ENCODE data around the gene DENND4C. TPM values are rescaled to one million over a fixed set of nuclear protein-coding genes. Genes with fewer than 3 reads are reported as not detected.
"Not testable (repeated sequence)": the region's sequence is repeated elsewhere in the genome, so short reads cannot be mapped to it uniquely, and the experiment has no call there.

DENND4C gene
- total RNA-seq, 1 donor from 2014 or later = 53.7 TPM

GRCh38 chr9:19408693-19409400 lies 178.4 kb downstream of the DENND4C start, which contains the start of gene ACER2:
Gene ACER2, plus strand, starts transcription at chr9:19409009. Its CDS starts 76 bp downstream, at chr9:19409085.
- no peak for DNase-seq (ENCODE audit: extremely low read depth, low read depth, low spot score)

DNA sequence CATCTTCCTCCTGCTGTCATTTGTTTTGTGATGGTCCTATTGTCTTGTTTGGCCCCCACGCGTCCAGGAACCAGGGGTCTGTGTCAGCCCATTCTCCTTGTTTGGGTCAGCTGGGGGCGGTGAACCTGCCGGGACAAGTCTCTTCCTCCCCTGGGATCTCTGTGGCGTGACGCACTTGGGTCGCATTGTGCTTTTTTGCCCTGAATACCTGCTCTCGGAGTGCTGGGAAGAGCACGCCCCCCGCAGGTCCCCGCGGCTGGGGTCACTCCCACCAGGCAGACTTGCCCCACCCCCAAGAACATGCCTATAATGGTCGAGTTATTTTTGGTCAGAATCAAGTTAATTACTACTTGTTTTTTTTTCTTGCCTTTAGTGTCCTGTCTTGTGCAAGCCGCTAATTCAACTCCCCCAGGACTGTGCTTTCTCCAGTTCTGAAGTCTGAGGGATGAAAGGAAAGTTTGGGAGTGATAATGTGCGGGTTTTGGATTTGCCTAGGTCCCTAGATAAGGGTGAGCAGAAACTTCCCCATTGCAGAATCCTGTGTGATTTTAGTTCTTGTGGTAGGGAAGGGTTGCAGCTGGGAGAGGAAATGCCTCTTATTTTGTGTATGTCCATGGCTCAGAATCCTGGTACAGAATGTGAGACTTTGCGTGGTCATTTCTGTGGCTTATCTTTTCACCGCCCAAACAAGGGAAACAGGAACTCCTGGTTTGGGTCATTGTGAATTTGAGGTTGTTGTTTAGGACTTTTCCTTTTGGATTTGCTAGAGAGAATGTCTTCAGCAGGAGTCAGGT lies 179.1 kb downstream of the DENND4C start:
- no peak for DNase-seq (ENCODE audit: extremely low read depth, low read depth, low spot score)

DNA sequence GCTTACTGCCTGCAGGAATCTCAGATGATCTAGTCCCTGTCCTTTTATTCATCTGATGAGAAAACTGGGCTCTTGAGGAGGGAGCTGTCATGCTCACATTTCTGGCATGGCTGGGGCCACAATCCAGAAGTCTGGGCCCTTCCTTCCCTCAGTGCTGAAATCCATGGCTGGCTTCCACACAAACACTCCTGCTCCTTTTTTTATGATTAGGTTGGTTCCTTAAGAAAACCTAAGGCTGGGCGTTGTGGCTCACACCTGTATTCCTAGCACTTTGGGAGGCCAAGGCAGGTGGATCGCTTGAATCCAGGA lies 179.7 kb downstream of the DENND4C start:
- no peak for DNase-seq (ENCODE audit: extremely low read depth, low read depth, low spot score)

DNA sequence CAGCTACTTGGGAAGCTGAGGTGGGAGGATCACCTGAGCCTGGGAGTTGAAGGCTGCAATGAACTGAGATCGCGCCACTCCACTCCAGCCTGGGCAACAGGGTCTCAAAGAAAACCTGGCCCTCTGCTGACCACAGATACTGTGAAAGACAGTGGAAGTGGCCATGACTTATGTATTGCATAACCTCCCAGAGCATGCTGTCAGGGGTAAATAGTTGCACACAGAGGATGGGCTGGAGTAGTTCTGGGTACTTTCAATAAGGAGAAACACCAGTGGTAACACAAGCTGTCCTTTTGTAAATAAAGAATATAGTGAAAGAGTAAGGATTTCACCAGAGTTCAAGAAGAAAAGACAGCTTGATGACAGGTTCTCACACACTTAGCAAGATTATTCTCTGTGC lies 180.1 kb downstream of the DENND4C start:
- no peak for DNase-seq (ENCODE audit: extremely low read depth, low read depth, low spot score)

GRCh38 chr9:19411316-19411715 lies 180.8 kb downstream of the DENND4C start:
- DNase-seq (ENCODE audit: extremely low read depth, low read depth, low spot score) = no peak

- not testable (repeated sequence) for DNase-seq (ENCODE audit: extremely low read depth, low read depth, low spot score)
Observed at GRCh38 chr9:19413456-19413855, 183.0 kb downstream of the DENND4C start.

DNA sequence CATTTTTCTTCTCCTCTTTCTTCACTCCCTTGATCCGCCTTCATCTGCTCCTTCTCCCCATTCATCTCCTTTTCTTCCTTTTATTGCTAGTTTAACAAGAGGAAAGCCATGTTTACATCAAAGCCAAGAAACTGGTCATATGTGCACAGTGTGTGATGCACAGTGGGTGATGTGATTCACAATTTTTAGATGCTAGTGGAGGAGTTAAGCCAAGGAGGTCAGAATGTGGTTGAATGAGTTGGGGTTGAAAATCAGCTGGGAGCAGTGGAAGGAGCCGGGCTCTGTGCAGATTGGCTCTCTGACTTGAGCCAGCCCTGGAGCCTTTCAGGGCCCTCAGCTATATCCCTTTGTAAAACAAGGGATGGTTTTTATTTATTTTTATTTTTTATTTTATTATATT lies 185.7 kb downstream of the DENND4C start:
- DNase-seq (ENCODE audit: extremely low read depth, low read depth, low spot score) = no peak

DNA sequence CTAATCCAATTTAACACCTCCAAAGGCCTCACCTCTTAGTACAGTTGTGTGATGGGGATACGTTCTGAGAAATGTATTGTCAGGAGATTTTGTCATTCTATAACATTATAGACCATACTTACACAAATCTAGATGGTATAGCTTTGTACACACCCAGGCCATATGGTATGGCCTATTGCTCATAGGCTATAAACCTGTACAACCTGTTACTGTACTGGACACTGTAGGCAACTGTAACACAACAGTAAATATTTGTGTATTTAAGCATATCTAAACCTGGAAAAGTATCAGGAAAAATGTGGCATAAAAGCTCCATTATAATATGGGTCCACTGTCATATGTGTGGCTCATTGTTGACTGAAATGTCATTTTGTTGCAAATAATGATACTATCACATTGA lies 190.4 kb downstream of the DENND4C start:
- no peak for DNase-seq (ENCODE audit: extremely low read depth, low read depth, low spot score)

Other genes starting within 250 kb of the DENND4C start
- gene SAXO1, start 197.5 kb upstream of the DENND4C start, total RNA-seq = not detected in 2 replicates
- gene RRAGA, start 181.3 kb upstream of the DENND4C start, total RNA-seq = 66.8 and 76.7 TPM in 2 replicates
- 11.1 and 15.0 TPM in 2 replicates for gene HAUS6, start 127.8 kb upstream of the DENND4C start, total RNA-seq
- 61.4 and 106 TPM in 2 replicates for gene PLIN2, start 103.2 kb upstream of the DENND4C start, total RNA-seq
- gene RPS6, start 149.5 kb downstream of the DENND4C start, total RNA-seq = 1,223 and 1,503 TPM in 2 replicates
- gene ACER2, start 178.3 kb downstream of the DENND4C start, total RNA-seq = 7.3 and 20.1 TPM in 2 replicates